ENCODE results near the gene CHTF8. TPM values are rescaled to one million over a fixed set of nuclear protein-coding genes. Genes with fewer than 3 reads are reported as not detected.

CHTF8 gene
- total RNA-seq, 1 donor from 2014 or later: 51.7 TPM

- no peak for ATAC-seq
- intact Hi-C loops (cut with micrococcal nuclease): no loop called here
These were observed 32.2 kb downstream of the CHTF8 start for GRCh38 chr16:69100071-69100691.

GRCh38 chr16:69095193-69095592 is 37.2 kb downstream of the CHTF8 start:
- intact Hi-C loops (cut with micrococcal nuclease): no loop called here
- DNase-seq (no peak), ATAC-seq (peak; percentile 43)

More at GRCh38 chr16:69100071-69100691, 32.2 kb downstream of the CHTF8 start:
- no peak for DNase-seq

GRCh38 chr16:69094501-69094900 is 37.9 kb downstream of the CHTF8 start:
- intact Hi-C loops (cut with micrococcal nuclease): no loop called here
- DNase-seq (no peak), ATAC-seq (no peak)

GRCh38 chr16:69093974-69094373 is 38.4 kb downstream of the CHTF8 start:
- ATAC-seq: no peak
- intact Hi-C loops (cut with micrococcal nuclease): no loop called here

GRCh38 chr16:69089091-69089910 is 43.1 kb downstream of the CHTF8 start:
- intact Hi-C loops (cut with micrococcal nuclease): no loop called here
- DNase-seq: no peak
- peak; percentile 24 for ATAC-seq

More at GRCh38 chr16:69093974-69094373, 38.4 kb downstream of the CHTF8 start:
- no peak for DNase-seq

GRCh38 chr16:69088684-69089083 is 43.7 kb downstream of the CHTF8 start:
- no peak for DNase-seq
- intact Hi-C loops (cut with micrococcal nuclease): no loop called here
- no peak for ATAC-seq

GRCh38 chr16:69087161-69087581 is 45.2 kb downstream of the CHTF8 start:
- ATAC-seq (no peak), DNase-seq (no peak)
- intact Hi-C loops (cut with micrococcal nuclease): no loop called here

- intact Hi-C loops (cut with micrococcal nuclease): no loop called here
- no peak for ATAC-seq
These were observed 47.2 kb downstream of the CHTF8 start for GRCh38 chr16:69085032-69085695.

GRCh38 chr16:69084289-69084688 is 48.1 kb downstream of the CHTF8 start:
- DNase-seq (no peak), ATAC-seq (no peak)
- intact Hi-C loops (cut with micrococcal nuclease): no loop called here

More at GRCh38 chr16:69085032-69085695, 47.2 kb downstream of the CHTF8 start:
- no peak for DNase-seq

GRCh38 chr16:69083306-69083941 is 49.0 kb downstream of the CHTF8 start:
- DNase-seq: no peak
- no peak for ATAC-seq
- intact Hi-C loops (cut with micrococcal nuclease): no loop called here

GRCh38 chr16:69079697-69080096 is 52.7 kb downstream of the CHTF8 start:
- intact Hi-C loops (cut with micrococcal nuclease): no loop called here
- DNase-seq: no peak
- ATAC-seq: no peak

- no peak for ATAC-seq
- intact Hi-C loops (cut with micrococcal nuclease): no loop called here
- DNase-seq: no peak
These were observed 54.3 kb downstream of the CHTF8 start for GRCh38 chr16:69078073-69078472.

- no peak for ATAC-seq
- intact Hi-C loops (cut with micrococcal nuclease): no loop called here
- DNase-seq: no peak
These were observed 55.1 kb downstream of the CHTF8 start for GRCh38 chr16:69077251-69077650.

GRCh38 chr16:69073181-69073702 is 59.1 kb downstream of the CHTF8 start:
- DNase-seq (no peak), ATAC-seq (no peak)
- intact Hi-C loops (cut with micrococcal nuclease): no loop called here

GRCh38 chr16:69072640-69072974 is 59.8 kb downstream of the CHTF8 start:
- ATAC-seq (no peak), DNase-seq (no peak)
- intact Hi-C loops (cut with micrococcal nuclease): no loop called here

GRCh38 chr16:69071036-69071435 is 61.4 kb downstream of the CHTF8 start:
- DNase-seq (no peak), ATAC-seq (no peak)
- intact Hi-C loops (cut with micrococcal nuclease): no loop called here

- ATAC-seq (no peak), DNase-seq (no peak)
- intact Hi-C loops (cut with micrococcal nuclease): no loop called here
These were observed 62.9 kb downstream of the CHTF8 start for GRCh38 chr16:69069504-69069903.

All from left ventricle myocardium superior (tissue), 1 donor.